ENCODE measurements around the gene TMTC2.

The TMTC2 gene

GRCh38 chr12:82810568-82810967, 123.9 kb downstream of the TMTC2 start:
- Histone ChIP-seq H3K4me3 (ENCODE audit: low read depth, low read length) (no peak overlapping the region), H3K4me1 (ENCODE audit: control insufficient read depth, insufficient read depth, low read length) (no peaks in the 10 kb centered on the region), H3K9me3 (ENCODE audit: control insufficient read depth, insufficient read depth, low read depth, low read length) (no peaks in the 10 kb centered on the region), H3K36me3 (ENCODE audit: control insufficient read depth in 2 of 2, insufficient read depth in 1 of 2, low read length in 2 of 2) (no peaks in the 10 kb centered on the region), H3K27ac (ENCODE audit: extremely low read depth, low read depth, low read length) (no peak overlapping the region)
- no peak for TF ChIP-seq ZFHX2 (tag by site-specific recombination; conservative IDR thresholded peaks at IDR 0.05)
- no peak for TF ChIP-seq ZNF747 (tag by site-specific recombination; IDR thresholded peaks at IDR 0.05)
- TF ChIP-seq MZF1 (tag by site-specific recombination; IDR thresholded peaks at IDR 0.05; ENCODE audit: borderline replicate concordance) = peak; percentile 97; the same call in 1 of the 2 replicates
- POLR2A ChIA-PET = no interaction called here
- CTCF ChIA-PET = no interaction called here

DNA sequence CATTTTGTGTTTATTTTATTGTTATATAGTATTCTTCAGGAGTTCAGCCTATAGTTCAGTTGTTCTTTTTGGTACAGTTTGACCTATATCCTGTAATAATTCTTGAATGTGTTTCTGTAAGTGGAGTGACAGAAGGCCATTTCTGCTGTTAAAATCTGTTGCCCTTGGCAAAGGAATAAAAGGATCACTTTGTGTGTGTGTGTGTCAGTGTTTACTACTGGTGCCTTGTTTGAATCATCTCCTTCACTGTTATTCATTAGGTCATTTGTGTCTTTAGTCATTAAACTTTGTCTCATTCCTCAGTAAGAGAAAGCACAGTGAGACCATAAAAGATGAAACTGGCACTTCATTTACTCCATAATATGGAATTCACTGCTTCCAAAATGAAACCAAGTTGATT, 130.7 kb downstream of the TMTC2 start:
- Histone ChIP-seq H3K27ac (ENCODE audit: extremely low read depth, low read depth, low read length) (no peak overlapping the region), H3K36me3 (ENCODE audit: control insufficient read depth in 2 of 2, insufficient read depth in 1 of 2, low read length in 2 of 2) (no peaks in the 10 kb centered on the region), H3K4me1 (ENCODE audit: control insufficient read depth, insufficient read depth, low read length) (no peaks in the 10 kb centered on the region), H3K4me3 (ENCODE audit: low read depth, low read length) (no peak overlapping the region), H3K9me3 (ENCODE audit: control insufficient read depth, insufficient read depth, low read depth, low read length) (no peaks in the 10 kb centered on the region)
- POLR2A ChIA-PET = no interaction called here
- CTCF ChIA-PET = no interaction called here
- TF ChIP-seq KLF10 (tag by site-specific recombination; IDR thresholded peaks at IDR 0.05) (no peak), ZBTB21 (tag by site-specific recombination; IDR thresholded peaks at IDR 0.05) (no peak), ZNF561 (tag by site-specific recombination; IDR thresholded peaks at IDR 0.05; ENCODE audit: borderline replicate concordance) (0 out of 2 replicates have a peak, but pooled peaks have one; percentile 34), ZXDB (tag by site-specific recombination; IDR thresholded peaks at IDR 0.05) (no peak; the same call in 1 of the 2 replicates), ZNF473 (tag by site-specific recombination; IDR thresholded peaks at IDR 0.05) (no peak), EGR2 (tag by site-specific recombination; IDR thresholded peaks at IDR 0.05; ENCODE audit: low read depth) (no peak), ELK4 (IDR thresholded peaks at IDR 0.05; ENCODE audit: borderline replicate concordance, low read depth, low read length) (no peak), ZNF48 (tag by site-specific recombination; IDR thresholded peaks at IDR 0.05) (no peak), ZNF221 (tag by site-specific recombination; IDR thresholded peaks at IDR 0.05; ENCODE audit: borderline replicate concordance) (no peak), ZFP41 (tag by site-specific recombination; IDR thresholded peaks at IDR 0.05; ENCODE audit: borderline replicate concordance) (no peak), ZBTB48 (tag by site-specific recombination; IDR thresholded peaks at IDR 0.05) (no peak), ZNF341 (tag by site-specific recombination; IDR thresholded peaks at IDR 0.05; ENCODE audit: low read depth) (no peak), ZIC2 (tag by site-specific recombination; IDR thresholded peaks at IDR 0.05) (no peak), ZNF24 (tag by site-specific recombination; IDR thresholded peaks at IDR 0.05) (peak; percentile 46; the same call in 1 of the 2 replicates), ZNF2 (tag by site-specific recombination; IDR thresholded peaks at IDR 0.05) (peak; percentile 75; the same call in 1 of the 2 replicates), REST (tag by site-specific recombination; IDR thresholded peaks at IDR 0.05) (no peak), ZBTB8A (tag by site-specific recombination; IDR thresholded peaks at IDR 0.05) (no peak), OVOL3 (tag by site-specific recombination; IDR thresholded peaks at IDR 0.05) (peak; percentile 94), IKZF3 (tag by site-specific recombination; IDR thresholded peaks at IDR 0.05) (no peak)
- TF ChIP-seq, protein P1, sequence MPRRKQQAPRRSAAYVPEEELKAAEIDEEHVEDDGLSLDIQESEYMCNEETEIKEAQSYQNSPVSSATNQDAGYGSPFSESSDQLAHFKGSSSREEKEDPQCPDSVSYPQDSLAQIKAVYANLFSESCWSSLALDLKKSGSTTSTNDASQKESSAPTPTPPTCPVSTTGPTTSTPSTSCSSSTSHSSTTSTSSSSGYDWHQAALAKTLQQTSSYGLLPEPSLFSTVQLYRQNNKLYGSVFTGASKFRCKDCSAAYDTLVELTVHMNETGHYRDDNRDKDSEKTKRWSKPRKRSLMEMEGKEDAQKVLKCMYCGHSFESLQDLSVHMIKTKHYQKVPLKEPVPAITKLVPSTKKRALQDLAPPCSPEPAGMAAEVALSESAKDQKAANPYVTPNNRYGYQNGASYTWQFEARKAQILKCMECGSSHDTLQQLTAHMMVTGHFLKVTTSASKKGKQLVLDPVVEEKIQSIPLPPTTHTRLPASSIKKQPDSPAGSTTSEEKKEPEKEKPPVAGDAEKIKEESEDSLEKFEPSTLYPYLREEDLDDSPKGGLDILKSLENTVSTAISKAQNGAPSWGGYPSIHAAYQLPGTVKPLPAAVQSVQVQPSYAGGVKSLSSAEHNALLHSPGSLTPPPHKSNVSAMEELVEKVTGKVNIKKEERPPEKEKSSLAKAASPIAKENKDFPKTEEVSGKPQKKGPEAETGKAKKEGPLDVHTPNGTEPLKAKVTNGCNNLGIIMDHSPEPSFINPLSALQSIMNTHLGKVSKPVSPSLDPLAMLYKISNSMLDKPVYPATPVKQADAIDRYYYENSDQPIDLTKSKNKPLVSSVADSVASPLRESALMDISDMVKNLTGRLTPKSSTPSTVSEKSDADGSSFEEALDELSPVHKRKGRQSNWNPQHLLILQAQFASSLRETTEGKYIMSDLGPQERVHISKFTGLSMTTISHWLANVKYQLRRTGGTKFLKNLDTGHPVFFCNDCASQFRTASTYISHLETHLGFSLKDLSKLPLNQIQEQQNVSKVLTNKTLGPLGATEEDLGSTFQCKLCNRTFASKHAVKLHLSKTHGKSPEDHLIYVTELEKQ (tag by site-specific recombination; IDR thresholded peaks at IDR 0.05; ENCODE audit: borderline replicate concordance) = peak; percentile 76
- TF ChIP-seq, protein P2, sequence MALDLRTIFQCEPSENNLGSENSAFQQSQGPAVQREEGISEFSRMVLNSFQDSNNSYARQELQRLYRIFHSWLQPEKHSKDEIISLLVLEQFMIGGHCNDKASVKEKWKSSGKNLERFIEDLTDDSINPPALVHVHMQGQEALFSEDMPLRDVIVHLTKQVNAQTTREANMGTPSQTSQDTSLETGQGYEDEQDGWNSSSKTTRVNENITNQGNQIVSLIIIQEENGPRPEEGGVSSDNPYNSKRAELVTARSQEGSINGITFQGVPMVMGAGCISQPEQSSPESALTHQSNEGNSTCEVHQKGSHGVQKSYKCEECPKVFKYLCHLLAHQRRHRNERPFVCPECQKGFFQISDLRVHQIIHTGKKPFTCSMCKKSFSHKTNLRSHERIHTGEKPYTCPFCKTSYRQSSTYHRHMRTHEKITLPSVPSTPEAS (tag by site-specific recombination; IDR thresholded peaks at IDR 0.05) = peak; percentile 17; the same call in 1 of the 2 replicates
- TF ChIP-seq, protein P3, sequence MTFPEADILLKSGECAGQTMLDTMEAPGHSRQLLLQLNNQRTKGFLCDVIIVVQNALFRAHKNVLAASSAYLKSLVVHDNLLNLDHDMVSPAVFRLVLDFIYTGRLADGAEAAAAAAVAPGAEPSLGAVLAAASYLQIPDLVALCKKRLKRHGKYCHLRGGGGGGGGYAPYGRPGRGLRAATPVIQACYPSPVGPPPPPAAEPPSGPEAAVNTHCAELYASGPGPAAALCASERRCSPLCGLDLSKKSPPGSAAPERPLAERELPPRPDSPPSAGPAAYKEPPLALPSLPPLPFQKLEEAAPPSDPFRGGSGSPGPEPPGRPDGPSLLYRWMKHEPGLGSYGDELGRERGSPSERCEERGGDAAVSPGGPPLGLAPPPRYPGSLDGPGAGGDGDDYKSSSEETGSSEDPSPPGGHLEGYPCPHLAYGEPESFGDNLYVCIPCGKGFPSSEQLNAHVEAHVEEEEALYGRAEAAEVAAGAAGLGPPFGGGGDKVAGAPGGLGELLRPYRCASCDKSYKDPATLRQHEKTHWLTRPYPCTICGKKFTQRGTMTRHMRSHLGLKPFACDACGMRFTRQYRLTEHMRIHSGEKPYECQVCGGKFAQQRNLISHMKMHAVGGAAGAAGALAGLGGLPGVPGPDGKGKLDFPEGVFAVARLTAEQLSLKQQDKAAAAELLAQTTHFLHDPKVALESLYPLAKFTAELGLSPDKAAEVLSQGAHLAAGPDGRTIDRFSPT (tag by site-specific recombination; IDR thresholded peaks at IDR 0.05) = no peak
